ENCODE measurements around the gene USP10. TPM values are rescaled to one million over a fixed set of nuclear protein-coding genes. Genes with fewer than 3 reads are reported as not detected.
"Not testable (repeated sequence)": the region's sequence is repeated elsewhere in the genome, so short reads cannot be mapped to it uniquely, and the experiment has no call there.

The USP10 gene
- polyA plus RNA-seq, 1 donor, result 53.1 TPM

DNA sequence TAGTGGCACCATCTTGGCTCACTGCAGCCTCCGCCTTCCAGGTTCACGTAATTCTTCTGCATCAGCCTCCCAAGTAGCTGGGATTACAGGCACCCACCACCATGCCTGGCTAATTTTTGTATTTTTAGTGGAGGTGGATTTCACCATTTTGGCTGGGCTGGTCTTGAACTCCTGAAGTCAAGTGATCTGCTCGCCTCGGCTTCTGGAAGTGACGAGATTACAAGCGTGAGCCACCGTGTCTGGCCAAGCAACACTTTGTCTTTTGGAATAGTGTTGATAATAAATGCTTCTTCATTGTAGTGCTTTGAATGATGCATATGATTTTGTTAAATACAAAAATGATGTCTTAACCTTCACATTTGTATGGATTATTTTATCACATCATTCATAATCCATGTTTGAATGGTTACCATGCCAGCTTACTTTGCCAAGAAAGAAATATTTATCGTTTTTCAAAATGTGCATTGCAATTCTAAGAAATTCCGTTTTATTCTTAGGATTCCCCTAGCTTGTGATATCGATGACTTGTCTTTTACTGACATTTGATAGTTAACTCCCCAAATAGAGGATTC is 29.1 kb downstream of the USP10 start:
- no peak for DNase-seq (ENCODE audit: low read depth)

DNA sequence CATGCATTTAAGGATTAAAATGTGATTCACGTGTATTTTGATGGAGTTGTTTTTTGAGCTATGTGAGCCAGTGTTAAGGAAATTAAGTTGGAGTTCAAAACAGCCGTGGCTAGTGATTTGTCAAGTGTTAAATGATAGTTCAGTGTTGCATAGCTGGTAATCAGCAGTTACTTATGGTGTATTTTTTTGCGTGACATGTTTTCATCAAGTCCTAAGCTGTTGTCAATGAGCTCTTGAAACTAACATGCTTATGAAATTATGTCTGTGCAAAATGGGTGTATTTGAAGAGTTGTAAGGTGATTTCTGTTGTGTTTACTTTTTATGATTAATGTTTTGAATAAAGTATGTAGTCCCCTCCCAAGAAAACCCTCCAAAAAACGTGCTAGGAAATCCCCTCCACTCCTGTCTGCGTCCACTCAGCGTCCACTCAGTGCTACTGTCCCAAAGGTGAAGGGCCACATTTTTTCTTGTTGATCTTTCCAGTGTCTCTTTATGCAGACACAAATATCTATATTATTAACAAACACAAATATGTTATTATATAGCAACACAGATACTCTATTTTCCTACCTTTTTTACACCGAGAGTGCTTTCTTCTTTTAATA is 30.0 kb downstream of the USP10 start:
- DNase-seq (ENCODE audit: low read depth), result no peak

DNA sequence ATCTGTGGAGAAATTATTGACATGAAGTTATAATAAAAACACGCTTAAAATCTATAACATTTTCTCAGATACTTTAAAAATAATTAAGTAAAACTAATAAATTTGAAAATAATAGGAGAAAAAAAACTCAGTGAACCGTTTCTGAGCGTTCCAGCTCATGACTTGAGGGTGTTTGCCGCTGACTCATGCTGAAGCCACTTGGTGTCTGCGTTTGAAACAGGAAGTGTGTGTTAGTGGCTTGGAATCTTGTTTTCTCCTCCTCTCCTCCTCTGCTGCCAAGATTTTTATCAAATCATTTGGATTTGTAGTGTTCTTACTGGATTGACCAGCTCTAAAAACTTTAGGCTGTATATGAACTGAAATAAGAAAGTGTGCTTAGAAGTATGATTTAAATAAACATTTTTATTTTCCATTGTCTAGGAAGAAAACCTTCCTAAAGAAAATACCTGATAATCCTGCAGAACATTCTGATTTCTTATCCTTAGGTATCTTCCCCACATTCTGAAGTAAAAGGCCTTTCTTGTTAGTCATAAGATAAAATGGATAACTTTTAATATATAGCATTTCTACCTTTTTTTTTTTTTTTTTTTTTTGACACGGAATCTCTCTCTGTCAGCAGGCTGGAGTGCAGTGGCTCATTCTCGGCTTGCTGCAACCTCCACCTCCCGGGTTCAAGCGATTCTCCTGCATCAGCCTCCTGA is 30.8 kb downstream of the USP10 start:
- DNase-seq (ENCODE audit: low read depth), result peak; percentile 74

DNA sequence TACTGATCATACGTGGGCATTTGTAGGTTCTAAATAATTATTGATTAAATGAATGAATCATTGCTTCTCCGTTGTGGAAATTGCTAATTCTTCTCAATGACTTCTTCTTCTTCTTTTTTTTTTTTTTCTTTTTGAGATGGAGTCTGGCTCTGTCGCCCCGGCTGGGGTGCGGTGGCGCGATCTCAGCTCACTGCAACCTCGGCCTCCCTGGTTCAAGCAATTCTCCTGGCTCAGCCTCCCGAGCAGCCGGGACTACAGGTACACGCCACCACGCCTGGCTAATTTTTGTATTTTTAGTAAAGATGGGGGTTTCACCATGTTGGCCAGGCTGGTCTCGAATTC is 32.5 kb downstream of the USP10 start:
- DNase-seq (ENCODE audit: low read depth), result not testable (repeated sequence)

DNA sequence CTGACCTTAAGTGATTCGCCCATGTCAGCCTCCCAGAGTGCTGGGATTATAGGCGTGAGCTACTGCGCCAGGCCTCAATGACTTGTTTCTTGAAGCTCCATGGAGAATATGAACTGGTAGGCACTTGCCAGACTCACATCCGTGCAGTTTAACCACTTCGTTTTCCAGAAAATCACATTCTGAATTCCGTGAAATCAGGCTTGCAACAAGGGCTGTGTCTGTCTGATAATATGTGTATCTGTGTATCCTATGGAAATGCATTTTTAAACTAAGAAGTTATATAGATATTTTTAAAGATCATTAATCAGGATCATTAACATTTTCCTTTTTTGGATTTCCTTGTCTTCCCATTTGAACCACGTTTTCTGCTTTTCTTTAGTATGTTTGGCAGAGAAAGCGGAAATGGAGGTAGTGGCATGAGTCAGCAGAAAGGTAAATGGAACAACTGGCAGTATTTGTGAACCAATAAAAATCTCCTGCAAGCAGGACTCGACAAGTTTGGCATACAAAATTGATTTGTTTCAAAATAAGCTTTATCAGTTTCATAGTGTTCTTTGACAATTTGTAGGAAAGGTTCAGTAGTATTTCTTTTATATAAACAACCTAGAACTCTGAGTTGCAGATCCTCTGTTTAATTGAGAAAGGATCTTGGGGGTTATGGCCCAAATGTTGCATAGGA is 33.0 kb downstream of the USP10 start:
- DNase-seq (ENCODE audit: low read depth), result no peak

DNA sequence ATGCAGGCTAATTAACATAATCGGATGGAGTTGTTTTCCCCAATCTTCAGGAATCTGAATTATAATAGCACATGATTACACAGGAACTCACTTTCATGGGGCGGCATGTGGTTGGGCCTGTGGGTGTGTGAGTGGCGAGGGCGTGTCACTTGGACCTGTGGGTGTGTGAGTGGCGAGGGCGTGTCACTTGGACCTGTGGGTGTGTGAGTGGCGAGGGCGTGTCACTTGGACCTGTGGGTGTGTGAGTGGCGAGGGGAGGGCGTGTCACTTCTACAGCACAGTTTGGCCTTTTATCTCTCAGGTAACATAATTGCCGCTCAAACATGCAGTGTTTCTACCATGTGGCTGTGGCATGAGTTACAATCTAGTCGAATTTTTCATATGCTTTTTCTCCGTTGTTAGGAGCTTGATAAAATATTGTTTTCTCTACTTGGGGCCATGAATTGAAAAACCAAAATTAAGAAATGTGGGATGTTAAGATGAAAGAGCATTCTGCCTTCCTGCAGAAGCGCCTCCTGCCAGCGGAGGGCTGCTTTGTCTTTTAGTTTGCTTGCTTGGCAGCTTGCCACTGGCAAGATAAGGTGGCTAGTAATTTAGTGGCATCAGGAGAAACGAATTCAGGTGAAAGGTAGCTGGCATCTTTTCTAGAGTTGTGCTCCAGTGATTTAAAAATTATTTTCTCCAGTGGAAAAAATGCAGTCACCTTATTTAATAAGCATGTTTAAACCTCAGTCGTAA is 36.2 kb downstream of the USP10 start:
- DNase-seq (ENCODE audit: low read depth), result no peak

DNA sequence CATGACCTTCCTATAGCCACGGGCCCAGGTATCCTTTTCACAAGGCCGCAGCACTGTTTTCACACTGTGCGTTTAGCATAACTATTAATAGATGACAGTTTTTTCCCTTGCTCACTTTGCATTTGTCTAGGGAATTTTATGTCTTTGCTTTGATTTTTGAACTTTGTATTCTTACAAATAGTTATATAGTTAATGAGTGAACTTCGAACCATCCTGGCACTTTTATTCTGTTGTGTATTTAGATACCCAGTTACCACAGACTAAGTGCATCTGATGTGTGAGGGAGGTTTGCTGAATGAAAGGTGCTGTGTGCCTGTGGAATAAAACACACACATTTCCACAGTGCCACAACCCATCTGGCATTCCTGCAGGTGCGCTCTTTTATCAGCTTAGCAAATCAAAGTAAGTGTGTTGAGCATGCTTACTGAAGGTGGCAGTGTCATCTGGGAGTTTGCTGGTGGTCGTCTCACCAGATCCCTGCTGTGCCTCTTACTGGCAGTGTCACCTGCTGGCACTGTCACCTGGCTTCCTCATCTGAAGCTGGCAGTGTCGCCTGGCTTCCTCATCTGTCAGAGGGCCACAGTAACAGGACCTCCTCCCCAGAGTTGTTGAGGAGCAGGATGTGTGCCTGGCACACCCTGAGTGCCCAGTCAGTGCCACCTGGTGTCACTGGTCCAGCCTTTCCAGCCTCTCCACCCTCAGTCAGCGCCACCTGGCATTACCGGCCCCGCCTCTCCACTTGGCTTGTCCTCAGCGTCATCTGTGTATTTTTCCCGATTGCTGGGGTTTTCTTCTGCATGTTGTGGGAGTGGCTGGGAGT is 37.6 kb downstream of the USP10 start:
- no peak for DNase-seq (ENCODE audit: low read depth)

DNA sequence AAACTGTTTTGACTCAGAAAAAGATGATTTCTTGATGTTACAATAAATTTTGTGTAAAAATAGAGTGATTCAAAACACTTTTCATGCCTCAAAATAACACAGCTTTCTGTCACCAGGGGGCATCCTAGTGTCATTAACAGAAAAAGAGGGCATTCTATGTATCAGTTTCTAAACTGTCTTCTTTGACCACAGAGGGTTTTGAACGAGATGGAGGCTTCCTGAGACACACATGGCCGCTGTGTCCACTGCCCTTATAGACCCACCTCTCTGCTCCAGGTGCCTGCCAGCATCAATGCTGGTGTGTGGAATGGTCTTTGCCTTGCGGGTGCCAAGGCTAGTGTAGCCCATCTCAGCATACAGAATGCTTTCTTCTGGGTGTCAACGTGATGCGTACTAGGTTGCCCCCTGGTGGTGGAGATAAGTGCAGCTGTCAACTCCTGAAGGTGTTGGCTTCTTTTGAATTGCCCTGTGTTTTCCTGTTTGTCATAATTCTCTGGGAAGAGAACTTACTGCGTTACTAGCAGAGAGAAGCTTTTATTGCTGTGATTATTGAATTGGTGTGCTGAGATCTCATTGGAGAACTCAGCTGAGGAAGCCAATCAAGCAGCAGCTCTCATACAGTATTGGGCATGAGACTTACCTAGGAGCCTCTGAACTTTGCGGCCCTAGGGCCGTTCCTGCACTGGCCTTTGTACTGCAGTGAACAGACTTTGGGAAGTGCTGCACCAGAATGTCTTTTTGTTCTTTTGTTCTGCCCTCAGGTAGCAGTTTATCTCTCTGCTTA is 38.6 kb downstream of the USP10 start:
- DNase-seq (ENCODE audit: low read depth), result peak; percentile 36

DNA sequence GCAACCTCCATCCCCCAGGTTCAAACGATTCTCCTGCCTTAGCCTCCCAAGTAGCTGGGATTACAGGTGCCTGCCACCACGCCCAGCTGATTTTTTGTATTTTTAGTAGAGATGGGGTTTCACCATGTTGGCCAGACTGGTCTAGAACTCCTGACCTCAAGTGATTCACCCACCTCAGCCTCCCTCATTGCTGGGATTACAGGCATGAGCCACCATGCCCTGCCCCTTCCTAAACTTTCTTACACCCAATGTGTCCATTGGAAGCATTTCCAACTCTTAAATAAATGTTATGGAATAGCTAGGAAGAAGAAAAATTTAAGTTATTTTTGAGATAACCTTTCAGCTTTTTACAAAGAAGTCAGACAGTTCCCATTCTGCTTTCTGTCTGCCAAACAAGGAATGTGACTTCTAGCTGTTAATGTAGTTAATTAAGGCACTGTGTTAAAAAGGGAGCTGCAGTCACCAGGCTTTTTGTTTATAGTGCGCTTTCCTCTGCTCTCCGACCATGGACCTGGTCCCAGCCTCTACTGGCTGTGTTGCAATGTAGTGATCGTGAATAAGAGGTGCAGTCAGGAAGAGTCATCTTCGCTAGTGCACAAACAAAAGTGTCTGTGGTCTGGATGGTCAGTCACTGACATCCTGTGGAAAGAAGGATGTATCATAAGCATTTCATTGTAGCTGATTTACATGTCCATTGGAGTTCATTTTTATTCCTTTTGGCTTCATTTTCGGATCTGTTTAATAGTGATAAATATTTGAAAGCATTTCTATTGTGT is 39.7 kb downstream of the USP10 start:
- DNase-seq (ENCODE audit: low read depth), result no peak

DNA sequence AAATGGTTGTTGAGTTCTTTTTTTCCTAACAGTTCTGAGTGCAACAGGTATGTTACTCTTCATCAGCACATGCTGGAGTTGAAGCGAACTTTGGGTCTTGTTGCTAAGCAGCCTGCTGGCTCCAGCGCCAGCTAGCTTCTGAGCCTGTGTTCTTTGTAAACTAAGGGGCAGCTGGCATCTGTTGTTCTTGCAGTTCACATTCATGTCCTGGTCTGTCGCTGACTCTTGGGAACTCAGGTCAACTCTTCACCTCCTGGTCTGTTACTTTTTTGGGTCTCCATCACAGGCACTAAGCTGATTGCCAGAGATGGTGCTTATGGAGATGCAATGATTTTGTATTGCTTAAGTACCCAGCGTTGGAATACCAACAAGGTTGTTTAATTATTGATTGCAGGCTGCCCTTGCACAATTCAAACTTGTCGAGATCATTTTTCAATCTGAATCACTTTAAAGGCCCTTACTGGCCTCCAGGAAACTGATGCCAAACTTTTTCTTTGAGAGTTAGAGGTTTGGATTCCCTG is 40.9 kb downstream of the USP10 start:
- no peak for DNase-seq (ENCODE audit: low read depth)

DNA sequence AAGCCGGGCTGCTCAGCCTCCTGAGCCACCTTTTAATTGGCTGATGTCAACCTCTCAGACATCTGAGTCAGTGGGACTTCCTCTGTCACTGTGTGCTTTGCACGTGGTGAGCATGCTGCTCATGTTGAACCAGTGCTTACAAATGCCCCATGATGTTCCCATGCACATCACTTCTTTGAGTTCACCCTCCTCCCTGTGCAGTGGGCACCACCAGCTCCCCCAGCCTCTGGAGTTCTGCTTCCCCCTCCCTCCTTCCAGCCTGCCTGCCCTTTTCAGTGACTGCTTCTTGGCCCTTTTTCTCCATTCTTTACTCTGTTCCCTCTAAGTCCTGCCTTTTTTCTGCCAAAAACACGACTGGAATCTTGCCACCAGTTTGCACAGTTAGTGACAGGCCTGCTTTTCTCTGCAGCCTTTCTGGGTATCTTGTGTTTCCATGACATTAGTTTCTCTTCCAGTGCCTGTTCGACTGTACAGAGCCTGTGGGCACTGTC is 41.6 kb downstream of the USP10 start:
- no peak for DNase-seq (ENCODE audit: low read depth)

DNA sequence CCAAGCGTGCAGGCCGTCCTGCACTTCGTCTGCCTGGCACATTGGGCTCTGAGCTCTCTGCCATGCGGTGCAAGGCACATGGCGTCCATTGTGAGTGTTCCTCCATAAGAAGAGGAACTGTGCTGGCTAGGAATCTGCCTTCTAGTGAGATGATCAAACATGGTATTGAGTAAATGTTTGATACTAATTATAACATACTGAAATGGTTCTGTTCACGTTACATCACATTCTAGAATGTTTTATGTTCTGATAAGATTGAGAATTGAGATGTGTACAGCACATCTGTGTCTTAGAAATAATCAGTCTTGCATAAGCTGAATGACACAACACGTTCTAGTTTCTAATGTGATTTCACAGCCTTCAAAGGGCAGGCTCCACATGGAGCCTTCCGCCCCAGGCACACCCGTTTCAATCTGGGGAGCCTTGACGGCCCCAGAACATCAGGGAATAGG is 42.9 kb downstream of the USP10 start:
- no peak for DNase-seq (ENCODE audit: low read depth)

DNA sequence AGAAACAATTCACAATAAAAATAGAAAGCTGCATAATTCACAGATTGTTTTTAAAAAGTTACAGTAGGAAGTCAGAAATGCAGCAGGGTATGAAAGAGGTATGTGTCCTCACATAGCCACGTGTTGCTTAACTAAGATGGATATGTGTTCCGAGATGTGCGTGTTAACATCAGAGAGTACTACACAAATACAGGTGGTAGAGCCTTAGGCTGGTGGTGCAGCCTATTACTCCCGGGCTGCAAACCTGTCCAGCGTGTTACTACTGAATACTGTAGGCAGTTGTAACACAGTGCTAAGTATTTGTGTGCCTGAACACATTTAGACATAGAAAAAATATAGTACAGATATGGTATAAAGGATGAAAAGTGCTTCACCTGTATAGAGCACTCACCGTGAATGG is 46.4 kb downstream of the USP10 start:
- DNase-seq (ENCODE audit: low read depth), result no peak

DNA sequence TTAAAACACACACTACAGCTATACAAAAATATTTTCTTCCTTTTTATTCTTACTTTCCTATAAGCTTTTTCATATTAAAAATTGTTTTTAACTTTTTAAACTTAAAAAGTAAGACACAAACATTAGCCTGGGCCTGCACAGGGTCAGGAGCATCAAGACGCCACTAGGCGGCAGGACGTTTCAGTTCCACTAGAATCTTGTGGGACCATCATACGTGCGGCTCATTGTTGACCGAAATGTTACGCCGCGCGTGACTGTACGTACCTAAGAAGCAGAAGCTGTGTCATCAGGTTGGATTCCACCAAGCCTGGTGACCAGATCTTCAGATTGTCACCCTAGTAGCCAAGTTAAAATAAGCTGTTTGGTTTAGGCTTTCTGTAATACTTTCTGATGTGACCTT is 47.1 kb downstream of the USP10 start:
- no peak for DNase-seq (ENCODE audit: low read depth)

DNA sequence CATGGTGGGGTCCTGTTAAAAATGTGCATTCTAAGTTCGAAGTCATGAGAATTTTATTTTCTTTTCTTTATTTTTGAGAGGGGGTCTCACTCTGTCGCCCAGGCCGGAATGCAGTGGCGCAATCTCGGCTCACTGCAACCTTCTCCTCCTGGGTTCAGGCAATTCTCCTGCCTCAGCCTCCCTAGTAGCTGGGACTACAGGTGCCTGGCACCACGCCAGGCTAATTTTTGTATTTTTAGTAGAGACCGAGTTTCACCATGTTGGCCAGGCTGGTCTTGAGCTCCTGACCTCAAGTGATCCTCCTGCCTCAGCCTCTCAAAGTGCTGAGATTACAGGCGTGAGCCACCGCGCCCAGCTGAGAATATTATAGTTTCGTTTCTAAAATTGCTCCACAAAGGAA is 48.4 kb downstream of the USP10 start:
- not testable (repeated sequence) for DNase-seq (ENCODE audit: low read depth)

DNA sequence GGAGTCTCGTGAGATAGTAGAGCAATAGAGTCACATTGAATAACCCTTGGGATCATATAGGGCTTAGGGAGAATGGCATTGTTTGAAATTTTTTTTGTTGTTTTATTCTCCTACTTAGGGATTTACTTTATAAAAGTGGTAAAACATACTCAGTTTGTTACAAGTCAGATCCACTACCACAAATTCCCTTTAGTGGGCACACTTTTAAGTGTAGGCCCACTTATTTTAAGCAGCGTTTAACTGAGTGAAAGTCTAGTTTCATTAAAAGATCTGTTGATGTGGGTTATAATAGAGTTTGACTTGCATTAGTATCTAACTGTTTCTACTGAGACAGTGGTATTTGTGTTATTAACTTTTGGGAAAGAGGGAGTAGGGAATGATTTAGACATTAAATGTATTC is 49.3 kb downstream of the USP10 start:
- no peak for DNase-seq (ENCODE audit: low read depth)

DNA sequence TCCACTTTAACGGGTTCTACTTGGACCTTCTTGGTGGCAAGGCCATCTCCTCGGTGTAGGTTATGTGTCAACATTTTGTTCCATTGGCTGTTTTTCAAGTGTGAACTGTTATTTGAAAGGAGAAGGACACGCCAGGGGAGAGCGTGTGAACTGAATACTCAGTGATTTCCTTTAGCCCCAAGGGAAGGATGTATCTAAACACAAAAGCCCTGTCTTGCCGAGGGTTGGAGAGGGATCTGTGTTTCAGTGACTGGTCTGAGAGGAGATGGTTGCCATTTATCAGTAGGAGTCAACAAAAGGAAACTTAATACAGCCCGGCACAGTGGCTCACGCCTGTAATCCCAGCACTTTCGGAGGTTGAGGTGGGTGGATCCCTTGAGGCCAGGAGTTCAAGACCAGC is 50.0 kb downstream of the USP10 start:
- DNase-seq (ENCODE audit: low read depth), result no peak

DNA sequence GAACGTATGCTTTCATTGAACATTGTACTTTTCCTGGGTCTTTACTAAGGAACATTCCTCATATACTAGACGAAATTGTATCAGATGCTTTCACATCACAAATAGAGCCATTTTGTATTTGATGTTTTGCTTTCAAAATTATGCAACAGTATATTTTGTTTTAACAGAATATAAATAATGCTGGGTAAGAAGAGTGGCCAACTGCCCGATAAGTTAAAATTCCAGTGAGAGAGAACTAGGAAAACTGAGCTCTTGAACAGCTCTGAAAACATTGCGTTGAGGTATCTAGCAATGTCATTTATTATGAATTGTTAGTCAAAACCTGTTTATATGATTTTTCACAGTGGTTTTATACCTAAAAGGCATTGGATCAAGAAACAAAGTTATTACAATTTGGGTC is 50.8 kb downstream of the USP10 start:
- no peak for DNase-seq (ENCODE audit: low read depth)

DNA sequence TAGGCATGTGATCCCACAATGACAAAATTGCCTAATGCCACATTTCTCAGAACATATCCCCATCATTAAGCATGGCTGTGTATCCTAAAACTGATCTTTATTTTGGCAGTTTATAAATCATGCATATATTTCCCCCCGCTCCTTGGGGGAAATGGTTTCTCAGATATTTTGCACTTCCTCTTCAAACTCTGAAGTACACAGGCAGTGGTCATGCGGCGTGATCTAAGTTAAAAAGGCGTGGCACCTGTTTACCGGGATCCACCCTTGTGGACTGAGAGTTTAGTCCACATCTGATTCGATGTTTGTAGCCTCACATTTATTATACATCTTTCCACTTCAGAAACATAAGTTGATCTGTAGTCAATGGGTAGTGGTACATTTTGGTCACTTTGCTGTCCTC is 51.4 kb downstream of the USP10 start:
- DNase-seq (ENCODE audit: low read depth), result no peak

Measured in forelimb muscle (tissue), 1 donor.